Measurements from ENCODE around the gene SEC61A2.

The SEC61A2 gene

DNA sequence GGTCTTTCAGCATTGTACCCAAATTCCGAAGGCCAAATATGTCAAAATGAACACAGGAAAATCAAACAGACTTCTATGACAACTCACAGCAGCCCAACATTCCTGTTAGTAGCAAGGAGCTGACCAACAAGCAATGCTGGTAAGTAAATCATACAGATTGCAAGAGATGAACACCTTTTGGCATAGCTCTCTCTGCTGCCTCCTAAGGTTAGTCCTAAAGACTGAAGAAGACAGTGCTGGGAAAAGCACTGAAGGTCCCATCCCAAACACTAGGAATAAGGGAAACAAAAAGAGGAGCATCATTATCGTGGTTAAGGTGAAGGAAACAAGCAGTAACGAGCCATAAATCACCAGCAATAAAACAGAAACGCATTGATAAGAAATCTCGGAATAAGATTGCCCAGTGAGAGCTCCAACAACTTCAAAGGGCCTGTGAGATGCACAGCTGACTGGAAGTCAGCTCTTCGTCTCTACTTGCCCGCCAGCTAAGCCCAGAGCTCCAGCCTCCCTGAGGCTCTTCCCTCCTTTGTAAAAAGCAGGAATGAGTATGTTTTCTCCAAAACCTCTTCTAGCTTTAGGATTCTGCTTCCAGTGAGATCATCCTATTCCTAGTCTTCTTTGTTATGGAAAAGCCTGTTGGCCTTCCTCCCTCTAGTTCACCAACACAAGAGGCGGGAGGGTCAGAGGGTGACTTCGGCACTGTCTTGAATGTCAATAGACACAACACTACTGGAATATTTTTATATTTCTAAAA lies 50.9 kb downstream of the SEC61A2 start:
- H3K4me3 Mint-ChIP-seq: no peak overlapping the region
- peak overlapping the region; percentile 73 for H3K27ac Mint-ChIP-seq
- ATAC-seq: no peak
- H3K27me3 Mint-ChIP-seq: no peaks in the 10 kb centered on the region
- H3K4me1 Mint-ChIP-seq: no peaks in the 10 kb centered on the region
- peaks cover 24% of the 10 kb centered on the region for H3K36me3 Mint-ChIP-seq
- H3K9me3 Mint-ChIP-seq: no peaks in the 10 kb centered on the region

DNA sequence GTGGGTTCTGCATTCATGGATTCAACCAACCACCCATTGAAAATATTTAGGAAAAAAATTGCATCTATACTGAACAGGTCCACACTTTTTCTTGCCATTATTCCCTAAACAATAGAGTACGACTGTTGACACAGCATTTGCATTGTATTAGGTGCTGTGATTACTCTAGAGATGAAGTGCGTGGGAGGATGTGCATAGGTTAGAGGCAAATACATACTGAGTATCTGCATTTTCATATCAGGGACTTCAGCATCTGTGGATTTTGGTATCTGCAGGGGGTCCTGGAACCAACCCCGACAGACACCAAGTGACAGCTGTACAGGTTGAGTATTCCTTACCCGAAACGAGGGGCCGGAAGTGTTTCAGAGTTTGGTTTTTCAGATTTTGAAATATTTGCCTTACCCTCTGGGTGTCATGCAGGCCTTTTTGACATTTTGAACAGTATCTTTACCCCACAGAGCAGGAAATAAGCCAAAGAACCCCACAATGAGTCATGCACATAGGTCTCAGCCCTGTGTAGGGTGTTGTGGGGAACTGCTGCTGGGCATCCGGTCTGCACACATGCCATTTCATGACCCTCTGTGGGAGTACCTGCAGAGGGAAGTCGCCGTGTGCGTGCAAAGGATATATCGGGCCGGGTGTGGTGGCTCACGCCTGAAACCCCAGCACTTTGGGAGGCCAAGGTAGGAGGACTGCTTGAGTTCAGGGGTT lies 51.7 kb downstream of the SEC61A2 start:
- peak; percentile 99 for ATAC-seq
- Mint-ChIP-seq H3K27ac (peak overlapping the region; percentile 73), H3K9me3 (no peaks in the 10 kb centered on the region), H3K27me3 (no peaks in the 10 kb centered on the region), H3K4me3 (no peak overlapping the region), H3K4me1 (no peaks in the 10 kb centered on the region), H3K36me3 (peaks cover 32% of the 10 kb centered on the region)

DNA sequence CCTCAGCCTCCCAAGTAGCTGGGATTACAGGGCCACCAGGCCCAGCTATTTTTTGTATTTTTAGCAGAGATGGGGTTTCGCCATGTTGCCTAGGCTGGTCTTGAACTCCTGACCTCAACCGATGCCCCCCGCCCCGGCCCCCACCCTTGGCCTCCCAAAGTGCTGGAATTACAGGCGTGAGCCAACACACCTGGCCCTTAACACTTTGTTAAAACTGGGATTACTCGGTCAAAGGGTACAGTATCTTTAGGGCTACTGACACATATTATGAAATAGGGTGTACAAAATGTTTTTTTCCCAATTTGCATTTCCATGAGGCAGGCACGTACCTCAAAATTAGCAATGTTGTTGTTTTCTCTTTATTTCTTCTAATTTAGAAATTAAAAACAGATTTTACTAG lies 54.7 kb downstream of the SEC61A2 start:
- Mint-ChIP-seq H3K27ac (no peak overlapping the region), H3K9me3 (no peaks in the 10 kb centered on the region), H3K27me3 (no peaks in the 10 kb centered on the region), H3K36me3 (peaks cover 48% of the 10 kb centered on the region), H3K4me3 (no peak overlapping the region), H3K4me1 (peaks cover 4% of the 10 kb centered on the region)
- ATAC-seq: no peak

DNA sequence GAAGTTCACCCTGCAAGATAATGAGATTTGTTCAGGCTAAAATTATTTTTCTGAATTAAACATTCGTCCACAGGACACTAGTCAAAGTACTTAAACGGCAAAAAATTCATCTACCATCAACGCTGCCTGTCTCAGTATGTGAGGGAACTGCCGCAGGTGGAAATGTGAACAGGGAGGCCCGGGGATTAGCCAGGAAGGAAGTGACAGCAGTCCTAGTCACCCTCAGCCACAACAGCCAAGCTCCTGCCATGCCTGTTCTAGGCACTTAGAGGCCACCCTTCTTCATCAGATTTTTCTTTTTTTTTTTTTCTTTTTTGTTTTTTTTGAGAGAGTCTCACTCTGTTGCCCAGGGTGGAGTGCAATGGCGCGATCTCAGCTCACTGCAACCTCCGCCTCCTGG lies 56.8 kb downstream of the SEC61A2 start:
- no peak for ATAC-seq
- no peak overlapping the region for H3K27ac Mint-ChIP-seq
- H3K4me3 Mint-ChIP-seq: no peak overlapping the region
- H3K36me3 Mint-ChIP-seq: peaks cover 48% of the 10 kb centered on the region
- H3K4me1 Mint-ChIP-seq: peaks cover 13% of the 10 kb centered on the region
- H3K27me3 Mint-ChIP-seq: no peaks in the 10 kb centered on the region
- H3K9me3 Mint-ChIP-seq: no peaks in the 10 kb centered on the region

DNA sequence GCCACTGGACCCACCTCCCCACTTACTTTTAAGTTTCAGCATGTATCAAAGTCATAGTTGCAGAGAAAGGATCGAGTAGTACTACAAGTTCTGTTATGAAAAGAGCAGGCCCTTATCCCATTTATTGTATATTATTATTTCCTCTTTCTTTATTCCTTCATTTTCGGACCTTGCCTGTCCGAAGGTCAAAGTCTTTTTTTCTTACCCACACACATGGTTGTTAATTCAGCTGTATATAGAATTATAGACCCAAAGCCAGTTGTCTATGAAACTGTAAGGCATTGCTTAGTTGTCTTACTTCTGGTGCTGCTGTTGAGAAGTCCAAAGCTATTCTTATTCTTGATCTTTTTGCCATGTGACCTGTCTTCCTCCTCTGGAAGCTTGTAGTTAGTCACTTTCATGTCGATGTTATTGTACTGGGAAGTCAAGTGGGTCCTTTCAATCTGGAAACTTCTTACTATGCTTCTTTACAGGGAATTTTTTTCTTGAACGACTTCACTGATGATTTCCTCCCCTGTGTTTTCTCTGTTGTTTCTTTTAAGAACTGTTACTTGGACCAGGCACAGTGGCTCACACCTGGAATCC lies 57.9 kb downstream of the SEC61A2 start:
- peaks cover 23% of the 10 kb centered on the region for H3K4me1 Mint-ChIP-seq
- peak overlapping the region; percentile 20 for H3K27ac Mint-ChIP-seq
- H3K27me3 Mint-ChIP-seq: no peaks in the 10 kb centered on the region
- H3K4me3 Mint-ChIP-seq: no peak overlapping the region
- peaks cover 54% of the 10 kb centered on the region for H3K36me3 Mint-ChIP-seq
- H3K9me3 Mint-ChIP-seq: no peaks in the 10 kb centered on the region
- ATAC-seq: no peak

DNA sequence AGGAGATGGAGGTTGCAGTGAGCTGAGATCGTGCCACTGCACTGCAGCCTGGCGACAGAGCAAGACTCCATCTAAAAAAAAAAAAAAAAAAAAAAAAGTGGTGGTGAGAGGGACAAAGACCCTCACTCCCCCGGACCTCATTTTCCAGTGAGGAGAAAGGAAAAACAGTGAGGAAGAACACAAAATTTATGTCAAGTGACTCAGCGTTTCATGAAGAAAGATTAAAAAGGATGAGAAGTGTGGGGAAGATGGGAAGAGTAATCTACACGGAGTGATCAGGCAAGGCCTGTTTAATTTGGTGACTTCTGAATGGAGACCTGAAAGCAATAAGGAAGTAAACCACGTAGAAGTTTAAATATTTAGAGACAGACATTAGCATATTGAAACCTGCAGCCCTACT lies 59.2 kb downstream of the SEC61A2 start:
- Mint-ChIP-seq H3K4me1 (peaks cover 29% of the 10 kb centered on the region), H3K4me3 (no peak overlapping the region), H3K36me3 (peaks cover 52% of the 10 kb centered on the region), H3K27me3 (no peaks in the 10 kb centered on the region), H3K9me3 (no peaks in the 10 kb centered on the region), H3K27ac (peak overlapping the region; percentile 20)
- ATAC-seq: no peak

DNA sequence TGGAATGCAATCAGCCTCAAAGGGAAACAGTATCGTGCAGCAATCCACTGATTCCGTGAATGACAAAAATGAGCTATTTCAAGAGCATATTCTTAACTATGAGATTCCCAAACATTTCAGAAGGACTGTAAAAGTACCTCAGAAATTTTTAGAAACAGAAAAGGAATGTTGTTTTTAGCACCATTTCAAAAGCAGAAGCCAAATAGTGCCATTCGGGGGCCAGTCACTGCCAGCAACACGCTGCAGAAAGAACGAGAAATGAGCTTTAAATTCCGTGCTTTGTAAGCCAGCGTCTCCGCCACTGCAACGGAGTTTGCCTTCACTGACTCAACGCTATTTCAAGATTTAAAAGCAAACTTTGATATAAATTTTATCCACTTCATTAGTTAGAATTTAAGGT lies 59.9 kb downstream of the SEC61A2 start:
- H3K9me3 Mint-ChIP-seq: no peaks in the 10 kb centered on the region
- peaks cover 51% of the 10 kb centered on the region for H3K36me3 Mint-ChIP-seq
- no peak for ATAC-seq
- no peak overlapping the region for H3K4me3 Mint-ChIP-seq
- H3K4me1 Mint-ChIP-seq: peaks cover 36% of the 10 kb centered on the region
- H3K27me3 Mint-ChIP-seq: no peaks in the 10 kb centered on the region
- no peak overlapping the region for H3K27ac Mint-ChIP-seq

DNA sequence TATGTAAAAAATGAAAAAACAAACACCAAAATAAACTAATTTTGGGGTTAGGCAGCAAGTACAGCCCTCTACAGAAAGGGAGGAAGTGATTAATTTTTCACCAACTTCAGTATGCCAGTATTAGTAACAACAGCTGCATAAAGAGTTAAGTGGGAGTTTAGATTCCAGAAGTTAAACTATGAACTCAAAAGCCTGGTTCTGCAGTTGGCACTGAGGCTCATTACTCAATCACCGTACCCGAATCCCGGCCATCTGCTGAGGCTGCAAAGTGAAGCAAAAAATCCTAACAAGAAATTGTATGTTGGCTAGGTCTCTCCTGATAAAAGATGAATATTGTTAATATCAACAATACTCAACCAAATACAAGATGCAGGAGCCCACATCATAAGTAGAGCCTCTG lies 62.2 kb downstream of the SEC61A2 start:
- H3K4me3 Mint-ChIP-seq: no peak overlapping the region
- H3K4me1 Mint-ChIP-seq: peaks cover 48% of the 10 kb centered on the region
- no peaks in the 10 kb centered on the region for H3K27me3 Mint-ChIP-seq
- ATAC-seq: no peak
- peaks cover 40% of the 10 kb centered on the region for H3K36me3 Mint-ChIP-seq
- no peak overlapping the region for H3K27ac Mint-ChIP-seq
- no peaks in the 10 kb centered on the region for H3K9me3 Mint-ChIP-seq

DNA sequence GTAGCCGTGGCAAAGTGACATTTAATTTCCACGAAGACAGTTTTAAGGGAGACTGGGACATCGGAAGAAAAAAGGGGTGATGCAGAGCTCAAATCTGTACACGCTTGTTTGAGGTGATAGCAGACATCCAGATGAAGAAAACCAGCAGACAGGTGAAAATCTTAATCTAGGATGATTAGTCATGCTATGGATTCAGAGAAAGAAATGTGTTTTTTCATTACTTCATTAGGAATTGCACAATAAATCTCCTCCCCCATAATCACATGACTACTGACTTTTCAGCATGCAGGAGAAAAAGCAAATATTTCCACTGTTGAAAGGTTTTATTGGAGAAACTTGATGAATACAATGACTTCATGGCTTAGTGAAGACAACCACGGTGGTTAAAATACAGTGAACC lies 63.7 kb downstream of the SEC61A2 start:
- Mint-ChIP-seq H3K27me3 (no peaks in the 10 kb centered on the region), H3K27ac (no peak overlapping the region), H3K4me3 (no peak overlapping the region), H3K9me3 (no peaks in the 10 kb centered on the region), H3K4me1 (peaks cover 46% of the 10 kb centered on the region), H3K36me3 (peaks cover 25% of the 10 kb centered on the region)
- no peak for ATAC-seq

DNA sequence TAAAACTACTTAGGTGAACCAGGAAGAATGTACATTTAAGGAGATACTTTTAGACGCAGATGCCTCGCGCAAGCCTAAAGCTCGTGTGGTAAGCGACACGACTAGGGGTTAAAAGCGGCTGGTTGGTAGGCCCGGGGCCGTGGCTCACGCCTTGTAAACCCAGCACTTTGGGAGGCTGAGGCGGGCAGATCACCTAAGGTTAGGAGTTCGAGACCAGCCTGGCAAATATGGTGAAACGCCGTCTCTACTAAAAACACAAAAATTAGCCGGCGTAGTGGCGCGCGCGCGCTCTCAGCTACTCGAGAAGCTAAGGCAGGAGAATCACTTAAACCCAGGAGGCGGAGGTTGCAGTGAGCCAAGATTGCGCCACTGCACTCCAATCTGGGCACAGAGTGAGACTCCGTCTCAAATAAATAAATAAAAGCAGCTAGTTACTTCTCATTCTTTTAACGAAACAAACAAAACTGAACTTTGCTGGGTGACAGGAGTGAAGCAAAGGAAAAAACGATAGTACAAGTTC lies 65.3 kb downstream of the SEC61A2 start:
- H3K4me1 Mint-ChIP-seq: peaks cover 58% of the 10 kb centered on the region
- H3K27ac Mint-ChIP-seq: peak overlapping the region; percentile 95
- no peaks in the 10 kb centered on the region for H3K9me3 Mint-ChIP-seq
- no peak for ATAC-seq
- H3K4me3 Mint-ChIP-seq: peak overlapping the region; percentile 94
- no peaks in the 10 kb centered on the region for H3K27me3 Mint-ChIP-seq
- peaks cover 29% of the 10 kb centered on the region for H3K36me3 Mint-ChIP-seq

DNA sequence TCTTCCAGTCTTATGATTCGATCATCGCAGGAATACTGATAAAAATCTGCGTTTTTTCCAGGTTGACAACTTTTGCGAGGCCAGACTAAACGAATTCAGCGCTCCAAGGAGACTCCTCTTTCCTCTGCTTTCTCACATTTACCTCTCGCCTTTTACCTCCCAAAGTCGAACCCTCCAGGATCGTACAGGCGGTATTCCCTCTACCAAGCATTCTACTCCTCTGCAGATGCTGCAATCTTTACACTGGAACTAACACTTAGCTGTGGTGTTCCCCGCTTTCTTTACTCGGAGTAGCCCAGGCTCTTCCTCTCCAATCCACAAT lies 65.8 kb downstream of the SEC61A2 start:
- ATAC-seq: peak; percentile 18
- Mint-ChIP-seq H3K27ac (peak overlapping the region; percentile 95), H3K4me1 (peaks cover 57% of the 10 kb centered on the region), H3K27me3 (no peaks in the 10 kb centered on the region), H3K4me3 (peak overlapping the region; percentile 94), H3K36me3 (peaks cover 29% of the 10 kb centered on the region), H3K9me3 (no peaks in the 10 kb centered on the region)

DNA sequence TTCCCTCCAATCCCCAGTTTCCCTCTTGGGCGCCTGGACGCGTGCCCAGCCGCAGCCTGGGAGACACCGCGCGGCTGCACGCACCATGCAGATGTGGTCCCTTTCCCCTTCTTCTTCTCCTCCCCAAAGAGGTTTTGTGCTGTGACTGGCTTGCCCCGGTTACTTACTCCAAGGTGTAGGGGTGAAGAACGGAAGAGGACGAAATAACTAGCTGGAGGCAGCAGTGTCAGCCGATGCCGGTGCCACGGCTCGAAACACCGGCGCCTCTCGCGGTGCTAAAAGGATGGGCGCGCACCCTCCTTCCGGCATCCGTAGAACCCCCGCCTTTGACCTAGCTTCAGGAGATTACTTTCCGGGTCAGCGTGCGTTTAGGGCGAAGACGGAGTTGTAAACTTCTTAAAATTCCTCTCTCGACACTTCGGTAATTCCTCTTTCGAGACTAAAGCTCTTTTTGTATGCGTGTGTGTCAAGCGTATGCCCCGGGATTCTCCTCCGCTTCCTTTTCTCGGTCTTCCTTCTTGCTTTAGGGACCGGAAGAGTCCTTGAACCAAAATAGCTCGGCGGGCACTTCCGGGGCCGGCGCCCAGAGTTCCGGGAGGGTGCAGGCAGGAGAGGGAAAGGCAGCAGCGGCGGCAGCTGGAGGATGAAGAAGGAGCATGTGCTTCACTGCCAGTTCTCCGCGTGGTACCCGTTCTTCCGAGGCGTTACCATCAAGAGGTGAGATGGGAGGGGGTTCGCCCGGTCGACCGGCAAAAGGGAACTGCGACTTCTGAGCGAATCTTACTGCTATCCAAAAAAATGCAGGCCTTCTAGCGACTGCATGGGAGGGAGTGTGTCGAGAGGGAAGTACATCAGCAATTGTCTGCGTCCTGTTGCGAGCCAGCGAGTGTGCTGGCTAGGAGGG lies 66.4 kb downstream of the SEC61A2 start, which contains the start of the genes CDC123 and NUDT5:
Gene CDC123 (plus strand): TSS at position 586 of the 904 bp plus-strand sequence. CDS start 58 bp downstream, at position 644.
Gene NUDT5 (minus strand): TSS at position 289 of the 904 bp plus-strand sequence. CDS start 9,600 bp downstream, outside the sequence.
- Mint-ChIP-seq H3K27ac (peak within 1 kb of the TSS; percentile 95), H3K27me3 (no peaks in the 10 kb centered on the region), H3K4me3 (peak within 1 kb of the TSS; percentile 94), H3K4me1 (peaks cover 51% of the 10 kb centered on the region), H3K36me3 (peaks cover 29% of the 10 kb centered on the region), H3K9me3 (no peaks in the 10 kb centered on the region)
- peak; percentile 97 for ATAC-seq

DNA sequence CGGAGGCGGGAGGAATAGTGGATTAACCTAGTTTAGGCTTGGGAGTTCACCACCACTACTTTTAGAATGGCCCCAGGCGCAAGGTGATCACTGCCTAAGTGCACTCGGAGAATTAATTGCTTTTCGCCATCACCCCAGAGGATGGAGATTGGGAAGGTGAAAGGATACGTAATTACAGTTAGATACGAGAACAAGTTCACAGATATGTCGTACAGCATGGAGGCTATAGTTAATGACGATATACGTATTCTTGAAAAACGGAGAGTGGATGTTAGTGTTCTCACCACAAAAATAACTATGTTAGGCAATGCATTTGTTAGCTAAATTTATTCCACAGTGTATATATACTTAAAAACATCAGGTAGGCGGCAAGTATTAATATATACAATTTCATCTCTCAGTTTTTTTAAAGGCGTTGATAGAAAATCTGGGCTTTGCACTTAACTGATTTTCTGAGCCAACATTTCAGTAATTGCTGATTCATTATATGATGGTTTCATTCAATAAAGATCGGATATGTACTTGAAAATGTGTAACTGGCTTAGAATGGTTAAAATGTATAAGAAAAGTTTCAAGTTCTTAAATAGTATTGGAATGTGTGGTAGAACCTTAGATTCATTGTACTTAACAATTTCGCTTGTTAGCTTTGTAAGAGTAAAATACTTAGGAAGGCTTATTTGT lies 67.2 kb downstream of the SEC61A2 start:
- peaks cover 37% of the 10 kb centered on the region for H3K36me3 Mint-ChIP-seq
- no peaks in the 10 kb centered on the region for H3K27me3 Mint-ChIP-seq
- H3K4me1 Mint-ChIP-seq: peaks cover 53% of the 10 kb centered on the region
- H3K4me3 Mint-ChIP-seq: peak overlapping the region; percentile 94
- H3K9me3 Mint-ChIP-seq: no peaks in the 10 kb centered on the region
- peak overlapping the region; percentile 95 for H3K27ac Mint-ChIP-seq
- no peak for ATAC-seq

DNA sequence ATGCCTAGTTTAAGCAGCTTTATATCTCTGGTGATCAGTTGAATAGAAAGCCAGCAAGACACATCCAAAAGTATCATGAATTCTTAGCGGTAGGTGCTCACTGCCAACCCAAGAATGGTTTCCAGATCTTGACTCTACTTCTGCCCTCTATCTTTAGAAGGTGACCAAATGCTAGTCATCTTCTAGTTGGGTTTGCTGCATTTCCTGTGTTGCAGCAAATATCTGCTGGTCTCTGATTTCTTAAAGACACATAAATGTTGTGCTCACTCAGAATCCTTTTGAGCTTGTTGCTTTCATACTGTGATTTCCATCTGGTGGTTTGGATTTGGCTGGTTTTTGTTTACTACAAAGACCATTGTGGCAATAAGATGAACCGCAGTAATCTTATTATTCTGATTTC lies 68.7 kb downstream of the SEC61A2 start:
- no peak overlapping the region for H3K27ac Mint-ChIP-seq
- peaks cover 31% of the 10 kb centered on the region for H3K36me3 Mint-ChIP-seq
- H3K9me3 Mint-ChIP-seq: no peaks in the 10 kb centered on the region
- ATAC-seq: no peak
- H3K4me1 Mint-ChIP-seq: peaks cover 54% of the 10 kb centered on the region
- H3K4me3 Mint-ChIP-seq: peak overlapping the region; percentile 15
- no peaks in the 10 kb centered on the region for H3K27me3 Mint-ChIP-seq
